Measurements from ENCODE around the gene PALS2.

GRCh38 chr7:24555184-24555583, 18.1 kb upstream of the PALS2 start:
- TF ChIP-seq TAF1 (IDR thresholded peaks at IDR 0.05; ENCODE audit: borderline replicate concordance, insufficient read depth, low read length) = no peak
- TF ChIP-seq, protein P1, sequence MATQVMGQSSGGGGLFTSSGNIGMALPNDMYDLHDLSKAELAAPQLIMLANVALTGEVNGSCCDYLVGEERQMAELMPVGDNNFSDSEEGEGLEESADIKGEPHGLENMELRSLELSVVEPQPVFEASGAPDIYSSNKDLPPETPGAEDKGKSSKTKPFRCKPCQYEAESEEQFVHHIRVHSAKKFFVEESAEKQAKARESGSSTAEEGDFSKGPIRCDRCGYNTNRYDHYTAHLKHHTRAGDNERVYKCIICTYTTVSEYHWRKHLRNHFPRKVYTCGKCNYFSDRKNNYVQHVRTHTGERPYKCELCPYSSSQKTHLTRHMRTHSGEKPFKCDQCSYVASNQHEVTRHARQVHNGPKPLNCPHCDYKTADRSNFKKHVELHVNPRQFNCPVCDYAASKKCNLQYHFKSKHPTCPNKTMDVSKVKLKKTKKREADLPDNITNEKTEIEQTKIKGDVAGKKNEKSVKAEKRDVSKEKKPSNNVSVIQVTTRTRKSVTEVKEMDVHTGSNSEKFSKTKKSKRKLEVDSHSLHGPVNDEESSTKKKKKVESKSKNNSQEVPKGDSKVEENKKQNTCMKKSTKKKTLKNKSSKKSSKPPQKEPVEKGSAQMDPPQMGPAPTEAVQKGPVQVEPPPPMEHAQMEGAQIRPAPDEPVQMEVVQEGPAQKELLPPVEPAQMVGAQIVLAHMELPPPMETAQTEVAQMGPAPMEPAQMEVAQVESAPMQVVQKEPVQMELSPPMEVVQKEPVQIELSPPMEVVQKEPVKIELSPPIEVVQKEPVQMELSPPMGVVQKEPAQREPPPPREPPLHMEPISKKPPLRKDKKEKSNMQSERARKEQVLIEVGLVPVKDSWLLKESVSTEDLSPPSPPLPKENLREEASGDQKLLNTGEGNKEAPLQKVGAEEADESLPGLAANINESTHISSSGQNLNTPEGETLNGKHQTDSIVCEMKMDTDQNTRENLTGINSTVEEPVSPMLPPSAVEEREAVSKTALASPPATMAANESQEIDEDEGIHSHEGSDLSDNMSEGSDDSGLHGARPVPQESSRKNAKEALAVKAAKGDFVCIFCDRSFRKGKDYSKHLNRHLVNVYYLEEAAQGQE (IDR thresholded peaks at IDR 0.05; ENCODE audit: insufficient read depth in 1 of 2, low read depth in 2 of 2, low read length in 2 of 2) = no peak
